OCI-LY7 (cell line): ENCODE measurements around the gene PARP12. TPM values are rescaled to one million over a fixed set of nuclear protein-coding genes. Genes with fewer than 3 reads are reported as not detected.

Experiments
- BruUV-seq: library from RNA; stranded (reverse); fragments of 400-500 nt; replicated peaks from 2 replicates; lab custom pipeline; 2021; lab: Mats Ljungman, UMichigan
- CTCF ChIA-PET: fragments of 300-600 bp; sonication (Branson Sonifier 250); formaldehyde crosslinking; loops from one replicate; lab custom pipeline; 2022; ENCODE audit warnings: antibody characterized with exemption; ENCODE audit not compliant: unreplicated experiment; lab: Charles Lee
- POLR2A ChIA-PET: fragments of 300-600 bp; sonication (Branson Sonifier 250); formaldehyde crosslinking; loops from one replicate; lab custom pipeline; 2022; ENCODE audit warnings: antibody characterized with exemption; lab: Charles Lee
- DNase-seq: peaks from one replicate; pipeline ENCODE4 v3.0.0-alpha.2; 2015; ENCODE audit warnings: low spot score
- H2AFZ ChIP-seq: fragments of 200-600 bp; sonication (generic), shearing (Covaris generic); 2 replicates; pipeline ENCODE4 v1.6.1; 2014; ENCODE audit warnings: mild to moderate bottlenecking, antibody characterized with exemption, low read length, moderate library complexity
- H3K27ac ChIP-seq: fragments of 200-600 bp; sonication (generic); 2 replicates; pipeline ENCODE4 v1.5.1; 2014; ENCODE audit warnings: mixed run types, low read depth, mild to moderate bottlenecking, moderate library complexity, low read length, inconsistent platforms; ENCODE audit not compliant: poor library complexity, severe bottlenecking
- H3K36me3 ChIP-seq: fragments of 200-600 bp; sonication (generic); 2 replicates; pipeline ENCODE4 v1.6.1; 2014; ENCODE audit warnings: mild to moderate bottlenecking, antibody characterized with exemption, low read length, moderate library complexity, mixed read lengths; ENCODE audit not compliant: insufficient read depth
- H3K4me1 ChIP-seq: fragments of 200-600 bp; sonication (generic); 2 replicates; pipeline ENCODE4 v1.5.1; 2014; ENCODE audit warnings: mild to moderate bottlenecking, low read length; ENCODE audit not compliant: insufficient read depth, poor library complexity, severe bottlenecking
- H3K4me2 ChIP-seq: fragments of 200-600 bp; sonication (generic); 2 replicates; pipeline ENCODE4 v1.6.1; 2014; ENCODE audit warnings: mild to moderate bottlenecking, low read length
- H3K4me3 ChIP-seq: fragments of 200-600 bp; sonication (generic); 2 replicates; pipeline ENCODE4 v1.5.1; 2014; ENCODE audit warnings: mild to moderate bottlenecking, low read depth, low read length; ENCODE audit not compliant: poor library complexity, severe bottlenecking
- H3K79me2 ChIP-seq: fragments of 200-600 bp; sonication (generic); 2 replicates; pipeline ENCODE4 v1.6.1; 2016; ENCODE audit warnings: low read depth, mild to moderate bottlenecking, low read length, moderate library complexity, mixed read lengths; ENCODE audit not compliant: insufficient read depth
- H3K9me2 ChIP-seq: fragments of 200-600 bp; sonication (generic); 2 replicates; pipeline ENCODE4 v1.6.1; 2016; ENCODE audit warnings: mild to moderate bottlenecking, low read length, mixed read lengths; ENCODE audit not compliant: insufficient read depth
- H3K9me3 ChIP-seq: fragments of 200-600 bp; sonication (generic); 2 replicates; pipeline ENCODE4 v1.6.1; 2014; ENCODE audit warnings: mild to moderate bottlenecking, mixed run types, low read length, mixed read lengths
- H4K20me1 ChIP-seq: fragments of 200-600 bp; sonication (generic); 2 replicates; pipeline ENCODE4 v1.6.1; 2014; ENCODE audit warnings: mild to moderate bottlenecking, antibody characterized with exemption, low read length, moderate library complexity, mixed read lengths; ENCODE audit not compliant: insufficient read depth
- CTCF ChIP-seq: fragments of 200-600 bp; sonication (generic); conservative IDR thresholded peaks from 2 replicates; pipeline ENCODE4 v1.5.1; 2014; ENCODE audit warnings: mild to moderate bottlenecking, antibody characterized with exemption, low read length, moderate library complexity, mixed read lengths
- EZH2phosphoT487 ChIP-seq: fragments of 200-600 bp; sonication (generic); IDR thresholded peaks from 2 replicates; pipeline ENCODE4 v1.6.1; 2018; ENCODE audit warnings: low read depth, borderline replicate concordance, mild to moderate bottlenecking, mixed run types, antibody characterized with exemption, low read length, moderate library complexity, mixed read lengths
- intact Hi-C: fragments of 100-400 bp; cut with micrococcal nuclease; formaldehyde crosslinking; loops from one replicate; pipeline ENCODE4 v1.10.0; 2022; ENCODE audit not compliant: unreplicated experiment
- total RNA-seq, 2 experiments: library from RNA; depleted of rRNA in 1 of 2; stranded (reverse); fragments of >200 nt in 1 of 2; shearing (Covaris generic) in 1 of 2; gene quantifications; 2 replicates each; pipeline ENCODE4 v1.2.3, GENCODE V29; 2014 to 2022

The PARP12 gene
- total RNA-seq, 2 experiments from 2014 or later: 6.5 to 12.5 TPM

- Histone ChIP-seq H3K4me3 (no peak overlapping the region), H3K27ac (no peak overlapping the region), H3K36me3 (no peaks in the 10 kb centered on the region), H3K4me1 (no peaks in the 10 kb centered on the region), H2AFZ (no peak overlapping the region), H3K79me2 (no peaks in the 10 kb centered on the region), H3K4me2 (no peak overlapping the region), H3K9me2 (no peaks in the 10 kb centered on the region), H4K20me1 (no peaks in the 10 kb centered on the region), H3K9me3 (no peaks in the 10 kb centered on the region)
- DNase-seq: no peak
- BruUV-seq: no TSS peak
- POLR2A ChIA-PET: interaction anchor here (0.7 kb wide), 1 partner anchor 606 kb away, joined by 3 read pairs; no protein-coding TSS in a partner anchor
- CTCF ChIA-PET: no interaction called here
- TF ChIP-seq CTCF: no peak
- intact Hi-C loops: no loop called here
These were observed 12.7 kb downstream of the PARP12 start for GRCh38 chr7:140050100-140050499.

GRCh38 chr7:140049339-140050024, 13.3 kb downstream of the PARP12 start:
- H3K9me3 ChIP-seq: no peaks in the 10 kb centered on the region
- intact Hi-C loops: no loop called here
- H3K4me2 ChIP-seq: no peak overlapping the region
- TF ChIP-seq CTCF (no peak), EZH2phosphoT487 (no peak)
- H3K9me2 ChIP-seq: no peaks in the 10 kb centered on the region
- ChIA-PET CTCF (no interaction called here), POLR2A (no interaction called here)
- H3K4me3 ChIP-seq: no peak overlapping the region
- no TSS peak for BruUV-seq
- H4K20me1 ChIP-seq: no peaks in the 10 kb centered on the region
- no peak overlapping the region for H2AFZ ChIP-seq
- H3K36me3 ChIP-seq: no peaks in the 10 kb centered on the region
- H3K27ac ChIP-seq: no peak overlapping the region
- no peaks in the 10 kb centered on the region for H3K79me2 ChIP-seq
- no peak for DNase-seq
- H3K4me1 ChIP-seq: no peaks in the 10 kb centered on the region

DNA sequence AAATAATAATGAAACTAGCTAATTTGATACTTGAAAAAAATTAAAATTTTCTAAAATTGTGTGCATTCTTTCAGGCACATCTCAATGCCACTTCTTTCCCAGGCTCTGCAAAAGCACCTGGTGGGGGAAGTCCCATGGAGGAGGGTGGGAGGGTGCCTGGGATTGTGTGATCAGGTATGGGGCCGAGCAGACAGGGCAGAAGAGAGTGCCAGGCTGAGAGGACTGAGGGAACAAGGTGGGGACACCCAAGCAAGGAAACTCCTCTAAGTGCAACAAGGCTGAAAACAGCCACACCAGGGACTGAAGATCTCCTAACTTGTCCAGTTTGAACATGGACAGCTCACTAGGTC, 13.8 kb downstream of the PARP12 start:
- H3K79me2 ChIP-seq: no peaks in the 10 kb centered on the region
- no peaks in the 10 kb centered on the region for H3K9me2 ChIP-seq
- no peak for TF ChIP-seq CTCF
- no peak for TF ChIP-seq EZH2phosphoT487
- no peak overlapping the region for H3K4me2 ChIP-seq
- no peak overlapping the region for H3K27ac ChIP-seq
- DNase-seq: no peak
- no peak overlapping the region for H2AFZ ChIP-seq
- no peak overlapping the region for H3K4me3 ChIP-seq
- no peaks in the 10 kb centered on the region for H3K9me3 ChIP-seq
- no peaks in the 10 kb centered on the region for H3K4me1 ChIP-seq
- CTCF ChIA-PET: no interaction called here
- BruUV-seq: no TSS peak
- no peaks in the 10 kb centered on the region for H3K36me3 ChIP-seq
- intact Hi-C loops: no loop called here
- POLR2A ChIA-PET: no interaction called here
- H4K20me1 ChIP-seq: no peaks in the 10 kb centered on the region
